NB4 (cell line): ENCODE data around the gene ANKHD1.
"Not testable (repeated sequence)": the region's sequence is repeated elsewhere in the genome, so short reads cannot be mapped to it uniquely, and the experiment has no call there.

Source experiments
- CTCF ChIP-seq: IDR thresholded peaks from one replicate; pipeline ENCODE4 v1.5.1; 2012; ENCODE audit warnings: low read depth, low read length
- MAX ChIP-seq: IDR thresholded peaks from 2 replicates; pipeline ENCODE4 v1.6.1; 2011; ENCODE audit warnings: low read depth, low read length
- MYC ChIP-seq: IDR thresholded peaks from 2 replicates; pipeline ENCODE4 v1.6.1; 2011; ENCODE audit warnings: low read depth, low read length
- POLR2A ChIP-seq: IDR thresholded peaks from 2 replicates; pipeline ENCODE4 v1.6.1; 2011; ENCODE audit warnings: mild to moderate bottlenecking; ENCODE audit not compliant: insufficient read length; ENCODE audit errors: extremely low read depth

GRCh38 chr5:140427726-140428125, 26.1 kb downstream of the ANKHD1 start:
- not testable (repeated sequence) for TF ChIP-seq CTCF, POLR2A, MYC, MAX
